Measurements from ENCODE around the gene RFPL2.

DNA sequence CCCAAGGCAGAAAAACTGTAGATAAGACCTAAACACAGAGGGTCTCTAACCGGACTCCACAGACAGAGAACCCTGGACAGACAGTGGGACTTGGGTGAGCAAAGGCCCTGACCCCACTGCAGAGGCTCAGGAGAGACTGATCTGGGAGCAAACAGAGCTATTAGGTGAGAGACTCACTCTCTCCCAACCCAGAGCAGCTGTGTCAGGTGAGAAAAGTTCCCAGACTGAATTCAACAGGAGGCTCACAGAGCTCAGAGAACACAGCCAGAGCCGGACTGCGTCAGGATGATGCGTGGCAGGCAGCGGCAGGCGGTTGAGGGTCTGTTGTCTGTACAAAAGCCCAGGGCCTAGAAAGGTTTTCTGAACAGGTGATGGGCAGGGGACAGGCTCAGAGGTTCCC, 5.5 kb downstream of the RFPL2 start:
- TF ChIP-seq, protein P1, sequence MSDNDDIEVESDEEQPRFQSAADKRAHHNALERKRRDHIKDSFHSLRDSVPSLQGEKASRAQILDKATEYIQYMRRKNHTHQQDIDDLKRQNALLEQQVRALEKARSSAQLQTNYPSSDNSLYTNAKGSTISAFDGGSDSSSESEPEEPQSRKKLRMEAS (IDR thresholded peaks at IDR 0.05; ENCODE audit: insufficient read depth, insufficient read length), result no peak
- TF ChIP-seq POLR2A (IDR thresholded peaks at IDR 0.05; ENCODE audit: low read depth, low read length) (no peak), CTCF (IDR thresholded peaks at IDR 0.05; ENCODE audit: extremely low read depth in 1 of 2, insufficient read depth in 1 of 2, low read depth in 1 of 2, low read length in 2 of 2) (no peak), EZH2 (IDR thresholded peaks at IDR 0.05; ENCODE audit: borderline replicate concordance, low read depth, low read length, severe bottlenecking) (no peak), POLR2AphosphoS5 (IDR thresholded peaks at IDR 0.05; ENCODE audit: insufficient read depth, low read depth, low read length) (no peak)
